ENCODE measurements around the gene CDC42BPB. TPM values are rescaled to one million over a fixed set of nuclear protein-coding genes. Genes with fewer than 3 reads are reported as not detected.
A peak's percentile ranks its signal among the peaks of the same experiment; 100 is the strongest.

Gene CDC42BPB
- total and polyA plus RNA-seq, 2 of the 13 experiments (the other 11 are each of a cell fraction or from before 2014, with no cell fraction given): 19.7 to 32.3 TPM

- WGBS (ENCODE audit: low lambda C conversion rate): 95% methylated on average over 21 of the region's 25 CpGs
- Histone ChIP-seq H3K4me3 (replicated peaks in 1 of 3; ENCODE audit: insufficient read depth in 1 of 3, low read depth in 2 of 3, low read length in 3 of 3) (no peak overlapping the region), H3K27ac (ENCODE audit: extremely low read length, insufficient read depth, low read length) (no peak overlapping the region), H3K9me3 (ENCODE audit: low read length) (0 out of 2 replicates have a peak, but pooled peaks cover 5% of the 10 kb centered on the region), H3K4me1 (ENCODE audit: insufficient read depth, low read length) (peaks cover 22% of the 10 kb centered on the region), H3K4me2 (ENCODE audit: low read depth, low read length) (0 out of 2 replicates have a peak overlapping the region, but pooled peaks have one; percentile 89), H3K9ac (ENCODE audit: insufficient read depth, low read depth, low read length) (no peak overlapping the region), H4K20me1 (ENCODE audit: insufficient read depth, low read length) (no peaks in the 10 kb centered on the region), H3K79me2 (ENCODE audit: insufficient read depth, low read length) (no peaks in the 10 kb centered on the region), H3K36me3 (replicated peaks in 1 of 2; ENCODE audit: control insufficient read depth in 1 of 2, insufficient read depth in 2 of 2, low read length in 2 of 2) (no peaks in the 10 kb centered on the region), H2AFZ (ENCODE audit: low read length) (no peak overlapping the region), H3K27me3 (ENCODE audit: control insufficient read depth in 1 of 2, insufficient read depth in 2 of 2, low read length in 2 of 2) (no peaks in the 10 kb centered on the region)
- DNase-seq (ENCODE audit: low spot score) (no peak), FAIRE-seq (no peak), ATAC-seq (no peak)
- ChIA-PET CTCF (ENCODE audit: low intra/inter-chr PET ratio, low total read pairs) (no interaction called here), POLR2A (no interaction called here)
- intact Hi-C loops (cut with micrococcal nuclease; ENCODE audit: unreplicated experiment): loop anchor here (5.0 kb wide), 1 partner anchor 233 kb away; no protein-coding TSS in a partner anchor
- no peak for TF ChIP-seq DDIT3 (CRISPR knock-in tag; IDR thresholded peaks at IDR 0.05)
- TF ChIP-seq ZSCAN9 (CRISPR knock-in tag; IDR thresholded peaks at IDR 0.05; ENCODE audit: borderline replicate concordance): no peak
- TF ChIP-seq ZNF619 (CRISPR knock-in tag; IDR thresholded peaks at IDR 0.05): no peak
- peak; percentile 85 for TF ChIP-seq AGO2 (optimal IDR thresholded peaks at IDR 0.05; ENCODE audit: low read depth, low read length)
- BruUV-seq (replicated peaks): no TSS peak
- in situ Hi-C loops (cut with HindIII; ENCODE audit: extremely low pct_ligation_motif_present, low pct_unique_long_range_greater_than_20kb): no loop called here
Observed at GRCh38 chr14:102924632-102925588, 132.4 kb downstream of the CDC42BPB start.

- 80% methylated on average over 2 of the region's 11 CpGs for WGBS (ENCODE audit: low lambda C conversion rate)
- no peaks in the 10 kb centered on the region for H3K36me3 ChIP-seq (replicated peaks in 1 of 2; ENCODE audit: control insufficient read depth in 1 of 2, insufficient read depth in 2 of 2, low read length in 2 of 2)
- TF ChIP-seq DNMT1 (CRISPR knock-in tag; IDR thresholded peaks at IDR 0.05) (no peak), ZNF883 (CRISPR knock-in tag; IDR thresholded peaks at IDR 0.05; ENCODE audit: not compliant biosample characterization) (peak; percentile 46)
- POLR2A ChIA-PET: no interaction called here
- no peak overlapping the region for H3K27ac ChIP-seq (ENCODE audit: extremely low read length, insufficient read depth, low read length)
- peaks cover 22% of the 10 kb centered on the region for H3K4me1 ChIP-seq (ENCODE audit: insufficient read depth, low read length)
- BruUV-seq (replicated peaks): no TSS peak
- no peaks in the 10 kb centered on the region for H3K27me3 ChIP-seq (ENCODE audit: control insufficient read depth in 1 of 2, insufficient read depth in 2 of 2, low read length in 2 of 2)
- ATAC-seq (peak; percentile 2; the same call in 2 of the 3 replicates), DNase-seq (ENCODE audit: low spot score) (no peak), FAIRE-seq (no peak)
- H3K4me2 ChIP-seq (ENCODE audit: low read depth, low read length): peak overlapping the region; percentile 89
- in situ Hi-C loops (cut with HindIII; ENCODE audit: extremely low pct_ligation_motif_present, low pct_unique_long_range_greater_than_20kb): no loop called here
- H3K79me2 ChIP-seq (ENCODE audit: insufficient read depth, low read length): no peaks in the 10 kb centered on the region
- H3K4me3 ChIP-seq (replicated peaks in 1 of 3; ENCODE audit: insufficient read depth in 1 of 3, low read depth in 2 of 3, low read length in 3 of 3): peak overlapping the region; percentile 90 to 94 (median 92)
- H3K9ac ChIP-seq (ENCODE audit: insufficient read depth, low read depth, low read length): no peak overlapping the region
- H3K9me3 ChIP-seq (ENCODE audit: low read length): 0 out of 2 replicates have a peak, but pooled peaks cover 5% of the 10 kb centered on the region
- no peak overlapping the region for H2AFZ ChIP-seq (ENCODE audit: low read length)
- intact Hi-C loops (cut with micrococcal nuclease; ENCODE audit: unreplicated experiment): loop anchor here (5.0 kb wide), 1 partner anchor 232 kb away; no protein-coding TSS in a partner anchor
- CTCF ChIA-PET (ENCODE audit: low intra/inter-chr PET ratio, low total read pairs): no interaction called here
- no peaks in the 10 kb centered on the region for H4K20me1 ChIP-seq (ENCODE audit: insufficient read depth, low read length)
Observed at GRCh38 chr14:102923925-102924486, 133.3 kb downstream of the CDC42BPB start.
